ENCODE data around the gene IL23A. TPM values are rescaled to one million over a fixed set of nuclear protein-coding genes. Genes with fewer than 3 reads are reported as not detected.
"Not testable (repeated sequence)": the region's sequence is repeated elsewhere in the genome, so short reads cannot be mapped to it uniquely, and the experiment has no call there.

IL23A gene
- polyA plus RNA-seq, 3 donors: 1.0 to 4.8 (median 1.6) TPM

DNA sequence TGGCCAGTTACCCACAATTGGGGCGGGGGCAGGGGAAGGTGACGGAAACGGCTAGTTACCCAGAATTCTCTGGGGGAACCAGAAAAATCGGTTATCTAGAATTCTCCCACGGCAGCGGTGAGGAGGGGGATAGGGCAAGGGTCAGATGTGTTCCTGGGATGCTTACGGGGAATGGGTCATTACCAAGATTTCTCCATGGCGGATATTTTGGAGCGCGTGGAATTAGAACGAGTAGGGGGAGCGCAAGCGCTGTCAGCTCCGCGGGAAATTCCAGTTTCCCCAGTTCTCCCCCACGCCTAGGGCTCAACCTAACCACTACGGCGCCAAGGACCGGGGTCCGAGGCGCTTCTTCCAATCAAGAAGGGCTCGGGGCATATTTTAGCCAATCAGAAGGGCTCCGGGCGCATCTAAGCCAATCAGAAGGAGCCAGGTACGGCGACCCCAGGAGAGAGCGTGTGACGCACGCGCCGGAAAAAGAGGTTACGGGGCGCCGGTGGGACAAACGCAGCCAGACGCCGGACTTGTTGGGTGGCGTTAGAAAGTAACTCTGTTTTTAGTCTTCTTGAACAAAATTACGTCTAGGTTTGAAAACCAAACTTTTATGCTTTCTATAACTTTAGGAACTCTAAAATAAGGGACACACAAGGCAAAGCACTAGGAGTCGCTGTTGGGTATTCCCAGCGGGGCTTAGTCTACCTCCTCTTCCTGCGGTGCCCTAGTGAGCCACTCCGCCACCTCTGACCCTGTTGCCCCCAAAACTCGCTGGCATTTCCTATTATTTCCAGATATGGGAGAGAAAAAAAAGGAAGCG lies 4.8 kb upstream of the IL23A start, which contains the start of gene PAN2:
Gene PAN2 (minus strand): TSS at position 322 of the 811 bp plus-strand sequence. CDS start 906 bp downstream, outside the sequence.
- Mint-ChIP-seq H3K36me3 (peaks cover 3 to 8% of the 10 kb centered on the region in 2 donors), H3K4me3 (peak within 1 kb of the TSS; percentile 83 to 94), H3K9me3 (peaks cover 0 to 3% (median 0%) of the 10 kb centered on the region in 7 donors), H3K27ac (peak within 1 kb of the TSS; percentile 99 to 100 (median 100)), H3K27me3 (ENCODE audit: low read depth in 3 of 3) (peaks cover 0 to 3% (median 2%) of the 10 kb centered on the region in 3 donors), H3K4me1 (peaks cover 53% of the 10 kb centered on the region)
- H3K4me2 ChIP-seq (replicated peaks; ENCODE audit: extremely low read depth, low read length, poor library complexity, severe bottlenecking): peak within 1 kb of the TSS; percentile 83
- H3K4me1 ChIP-seq (ENCODE audit: control insufficient read depth in 1 of 2, insufficient read depth in 2 of 2, low read length in 2 of 2): peaks cover 53 to 56% of the 10 kb centered on the region in 2 donors
- no peaks in the 10 kb centered on the region for H3K9me3 ChIP-seq (replicated peaks in 1 of 2; ENCODE audit: control insufficient read depth in 1 of 2, insufficient read depth in 1 of 2, low read length in 2 of 2)
- no peaks in the 10 kb centered on the region for H3K36me3 ChIP-seq (replicated peaks in 1 of 2; ENCODE audit: control insufficient read depth in 1 of 2, insufficient read depth in 2 of 2, low read length in 2 of 2)
- peaks cover 17% of the 10 kb centered on the region for H3K79me2 ChIP-seq (ENCODE audit: insufficient read depth, low read length)
- WGBS (ENCODE audit: insufficient coverage): 0% methylated on average over 27 of the region's 45 CpGs
- peak; percentile 93 to 97 (median 93) for DNase-seq
- no peaks in the 10 kb centered on the region for H4K20me1 ChIP-seq (ENCODE audit: insufficient read depth, low read length)
- peak within 1 kb of the TSS; percentile 50 to 79 (median 64) for H3K4me3 ChIP-seq (replicated peaks in 1 of 3; ENCODE audit: low read depth in 2 of 3, low read length in 3 of 3)
- intact Hi-C loops (cut with micrococcal nuclease): loop anchor here in 1 of 2 donors (2.0 to 10.0 kb wide), 2 partner anchors 17 to 131 kb away; partner anchors contain the start of gene SPRYD4
- H3K27ac ChIP-seq (ENCODE audit: low read depth in 1 of 2, low read length in 2 of 2): peak within 1 kb of the TSS; percentile 94 to 99
- H3K9ac ChIP-seq (ENCODE audit: insufficient read depth, low read length, poor library complexity, severe bottlenecking): peak within 1 kb of the TSS; percentile 90
- peak within 1 kb of the TSS; percentile 82 for H2AFZ ChIP-seq (ENCODE audit: insufficient read depth, low read depth, low read length, poor library complexity, severe bottlenecking)
- TF ChIP-seq, protein P1, sequence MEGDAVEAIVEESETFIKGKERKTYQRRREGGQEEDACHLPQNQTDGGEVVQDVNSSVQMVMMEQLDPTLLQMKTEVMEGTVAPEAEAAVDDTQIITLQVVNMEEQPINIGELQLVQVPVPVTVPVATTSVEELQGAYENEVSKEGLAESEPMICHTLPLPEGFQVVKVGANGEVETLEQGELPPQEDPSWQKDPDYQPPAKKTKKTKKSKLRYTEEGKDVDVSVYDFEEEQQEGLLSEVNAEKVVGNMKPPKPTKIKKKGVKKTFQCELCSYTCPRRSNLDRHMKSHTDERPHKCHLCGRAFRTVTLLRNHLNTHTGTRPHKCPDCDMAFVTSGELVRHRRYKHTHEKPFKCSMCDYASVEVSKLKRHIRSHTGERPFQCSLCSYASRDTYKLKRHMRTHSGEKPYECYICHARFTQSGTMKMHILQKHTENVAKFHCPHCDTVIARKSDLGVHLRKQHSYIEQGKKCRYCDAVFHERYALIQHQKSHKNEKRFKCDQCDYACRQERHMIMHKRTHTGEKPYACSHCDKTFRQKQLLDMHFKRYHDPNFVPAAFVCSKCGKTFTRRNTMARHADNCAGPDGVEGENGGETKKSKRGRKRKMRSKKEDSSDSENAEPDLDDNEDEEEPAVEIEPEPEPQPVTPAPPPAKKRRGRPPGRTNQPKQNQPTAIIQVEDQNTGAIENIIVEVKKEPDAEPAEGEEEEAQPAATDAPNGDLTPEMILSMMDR (IDR thresholded peaks at IDR 0.05): peak; percentile 74
- no peaks in the 10 kb centered on the region for H3K27me3 ChIP-seq (ENCODE audit: control insufficient read depth in 2 of 2, insufficient read depth in 2 of 2, low read length in 2 of 2)

DNA sequence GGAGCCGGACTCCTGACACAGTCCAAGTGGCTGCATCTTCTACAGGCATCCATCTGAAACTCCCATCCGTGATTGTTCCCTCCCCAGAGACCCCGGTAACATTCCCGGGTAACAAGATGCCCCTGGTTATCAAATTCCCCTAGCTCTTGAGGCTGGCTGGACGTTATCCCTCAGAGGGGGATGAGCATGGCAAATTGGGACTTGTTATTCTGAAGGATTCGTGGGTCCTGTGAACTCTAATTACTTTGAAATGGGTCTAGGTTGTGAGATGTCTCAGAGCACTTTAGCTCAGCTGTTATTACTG lies 4.2 kb upstream of the IL23A start:
- H3K4me1 Mint-ChIP-seq: peaks cover 59% of the 10 kb centered on the region

DNA sequence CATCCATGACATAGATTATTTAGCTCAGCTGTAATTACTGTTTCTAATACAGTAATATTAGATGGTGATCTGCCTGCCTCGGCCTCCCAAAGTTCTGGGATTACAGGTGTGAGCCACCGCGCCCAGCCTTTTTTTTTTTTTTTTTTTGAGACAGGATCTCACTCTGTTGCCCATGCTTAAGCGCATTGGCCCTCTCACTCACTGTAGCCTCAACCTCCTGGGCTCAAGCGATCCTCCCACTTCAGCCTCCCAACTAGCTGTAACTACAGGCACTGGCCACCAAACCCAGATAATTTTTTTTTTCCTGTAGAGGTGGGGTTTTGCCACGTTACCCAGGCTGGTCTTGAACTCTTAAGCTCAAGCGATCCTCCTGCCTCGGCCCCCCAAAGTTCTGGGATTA lies 3.2 kb upstream of the IL23A start:
- Mint-ChIP-seq H3K27ac (peak overlapping the region in 6 of 7 donors; percentile 45 to 93 (median 92)), H3K36me3 (peaks cover 3 to 10% of the 10 kb centered on the region in 2 donors), H3K4me1 (peaks cover 66% of the 10 kb centered on the region)
- not testable (repeated sequence) for H4K20me1 ChIP-seq (ENCODE audit: insufficient read depth, low read length); H3K4me3 ChIP-seq (replicated peaks in 1 of 3; ENCODE audit: low read depth in 2 of 3, low read length in 3 of 3); H2AFZ ChIP-seq (ENCODE audit: insufficient read depth, low read depth, low read length, poor library complexity, severe bottlenecking); H3K27me3 ChIP-seq (ENCODE audit: control insufficient read depth in 2 of 2, insufficient read depth in 2 of 2, low read length in 2 of 2); H3K36me3 ChIP-seq (replicated peaks in 1 of 2; ENCODE audit: control insufficient read depth in 1 of 2, insufficient read depth in 2 of 2, low read length in 2 of 2); H3K9me3 Mint-ChIP-seq; H3K27me3 Mint-ChIP-seq (ENCODE audit: low read depth in 3 of 3); H3K9ac ChIP-seq (ENCODE audit: insufficient read depth, low read length, poor library complexity, severe bottlenecking); DNase-seq; H3K9me3 ChIP-seq (replicated peaks in 1 of 2; ENCODE audit: control insufficient read depth in 1 of 2, insufficient read depth in 1 of 2, low read length in 2 of 2); H3K4me3 Mint-ChIP-seq; H3K4me2 ChIP-seq (replicated peaks; ENCODE audit: extremely low read depth, low read length, poor library complexity, severe bottlenecking)
- Histone ChIP-seq H3K79me2 (ENCODE audit: insufficient read depth, low read length) (peaks cover 17% of the 10 kb centered on the region), H3K4me1 (ENCODE audit: control insufficient read depth in 1 of 2, insufficient read depth in 2 of 2, low read length in 2 of 2) (peaks cover 64 to 67% of the 10 kb centered on the region in 2 donors), H3K27ac (ENCODE audit: low read depth in 1 of 2, low read length in 2 of 2) (peak overlapping the region; percentile 73 to 86)
- WGBS (ENCODE audit: insufficient coverage): no CpG with 5 or more reads among the region's 8 CpGs
- intact Hi-C loops (cut with micrococcal nuclease): loop anchor here in 1 of 2 donors (10.0 kb wide), 1 partner anchor 129 kb away; the partner anchor contains the start of gene SPRYD4

More for the DNA sequence above, 4.2 kb upstream of the IL23A start:
- peaks cover 17% of the 10 kb centered on the region for H3K79me2 ChIP-seq (ENCODE audit: insufficient read depth, low read length)
- H3K36me3 ChIP-seq (replicated peaks in 1 of 2; ENCODE audit: control insufficient read depth in 1 of 2, insufficient read depth in 2 of 2, low read length in 2 of 2): no peaks in the 10 kb centered on the region
- Mint-ChIP-seq H3K36me3 (peaks cover 3 to 8% of the 10 kb centered on the region in 2 donors), H3K9me3 (peaks cover 0 to 3% (median 0%) of the 10 kb centered on the region in 7 donors), H3K27me3 (ENCODE audit: low read depth in 3 of 3) (peaks cover 0 to 3% (median 2%) of the 10 kb centered on the region in 3 donors), H3K4me3 (peak overlapping the region; percentile 83 to 94), H3K27ac (peak overlapping the region; percentile 99 to 100 (median 100))
- peaks cover 59 to 61% of the 10 kb centered on the region in 2 donors for H3K4me1 ChIP-seq (ENCODE audit: control insufficient read depth in 1 of 2, insufficient read depth in 2 of 2, low read length in 2 of 2)
- peak overlapping the region; percentile 90 for H3K9ac ChIP-seq (ENCODE audit: insufficient read depth, low read length, poor library complexity, severe bottlenecking)
- TF ChIP-seq, protein P1 (IDR thresholded peaks at IDR 0.05): peak; percentile 38
- no peak for DNase-seq
- WGBS (ENCODE audit: insufficient coverage): no CpG with 5 or more reads among the region's 6 CpGs
- H3K4me2 ChIP-seq (replicated peaks; ENCODE audit: extremely low read depth, low read length, poor library complexity, severe bottlenecking): peak overlapping the region; percentile 83
- no peaks in the 10 kb centered on the region for H3K27me3 ChIP-seq (ENCODE audit: control insufficient read depth in 2 of 2, insufficient read depth in 2 of 2, low read length in 2 of 2)
- peak overlapping the region; percentile 82 for H2AFZ ChIP-seq (ENCODE audit: insufficient read depth, low read depth, low read length, poor library complexity, severe bottlenecking)
- intact Hi-C loops (cut with micrococcal nuclease): loop anchor here in 1 of 2 donors (10.0 kb wide), 1 partner anchor 130 kb away; the partner anchor contains the start of gene SPRYD4
- H4K20me1 ChIP-seq (ENCODE audit: insufficient read depth, low read length): no peaks in the 10 kb centered on the region
- peak overlapping the region; percentile 94 to 99 for H3K27ac ChIP-seq (ENCODE audit: low read depth in 1 of 2, low read length in 2 of 2)
- H3K9me3 ChIP-seq (replicated peaks in 1 of 2; ENCODE audit: control insufficient read depth in 1 of 2, insufficient read depth in 1 of 2, low read length in 2 of 2): no peaks in the 10 kb centered on the region
- H3K4me3 ChIP-seq (replicated peaks in 1 of 3; ENCODE audit: low read depth in 2 of 3, low read length in 3 of 3): peak overlapping the region; percentile 50 to 79 (median 64)

Data from CD14-positive monocyte (primary cell).